ENCODE data around the gene CTDSP2. TPM values are rescaled to one million over a fixed set of nuclear protein-coding genes. Genes with fewer than 3 reads are reported as not detected.

Gene CTDSP2
- total and polyA plus RNA-seq, 2 of the 8 experiments (the other 6 are each of a cell fraction or from before 2014, with no cell fraction given): 71.3 to 91.7 TPM

- Histone ChIP-seq H3K9ac (replicated peaks in 1 of 4; ENCODE audit: extremely low read depth in 1 of 4, low read depth in 3 of 4, low read length in 3 of 4) (no peak overlapping the region), H2BK120ac (replicated peaks; ENCODE audit: low read depth, low read length) (no peak overlapping the region), H3K4ac (replicated peaks; ENCODE audit: insufficient read length, low read depth, low read length) (no peak overlapping the region), H3K79me2 (ENCODE audit: control insufficient read depth in 1 of 2, insufficient read depth in 2 of 2, low read length in 2 of 2) (no peaks in the 10 kb centered on the region), H3K4me2 (ENCODE audit: insufficient read depth in 1 of 2, low read depth in 2 of 2, low read length in 2 of 2) (no peak overlapping the region), H3K14ac (ENCODE audit: insufficient read length) (no peak overlapping the region), H4K8ac (ENCODE audit: extremely low read depth, insufficient read depth, low read length) (no peak overlapping the region), H2BK15ac (ENCODE audit: low read length) (no peak overlapping the region), H3K4me1 (replicated peaks in 1 of 4; ENCODE audit: control insufficient read depth in 3 of 4, insufficient read depth in 4 of 4, low read length in 3 of 4) (no peaks in the 10 kb centered on the region), H3K27me3 (replicated peaks in 1 of 4; ENCODE audit: control insufficient read depth in 3 of 4, extremely low read depth in 1 of 4, insufficient read depth in 3 of 4, low read length in 3 of 4) (no peaks in the 10 kb centered on the region), H4K91ac (replicated peaks; ENCODE audit: insufficient read length, low read length) (no peak overlapping the region), H4K5ac (ENCODE audit: insufficient read length, low read depth, low read length) (no peak overlapping the region), H3K36me3 (ENCODE audit: control insufficient read depth in 2 of 4, insufficient read depth in 4 of 4, low read length in 3 of 4) (0 out of 8 replicates have a peak, but pooled peaks cover 0 to 3% (median 0%) of the 10 kb centered on the region in 4 experiments), H3K23ac (ENCODE audit: insufficient read length) (no peak overlapping the region), H3K23me2 (ENCODE audit: low read depth, low read length) (no peaks in the 10 kb centered on the region), H3K27ac (ENCODE audit: low read depth, low read length) (no peak overlapping the region), H3K9me3 (ENCODE audit: insufficient read depth in 2 of 2, low read depth in 1 of 2, low read length in 1 of 2) (no peaks in the 10 kb centered on the region), H4K20me1 (replicated peaks in 1 of 2; ENCODE audit: control insufficient read depth in 1 of 2, insufficient read depth in 2 of 2, low read length in 2 of 2) (no peaks in the 10 kb centered on the region), H3K18ac (ENCODE audit: extremely low read depth, low read length) (no peak overlapping the region), H2AK5ac (ENCODE audit: low read depth, low read length) (no peak overlapping the region), H2BK5ac (ENCODE audit: low read depth, low read length) (no peak overlapping the region), H3K79me1 (ENCODE audit: low read depth, low read length) (no peaks in the 10 kb centered on the region), H2BK20ac (ENCODE audit: low read length) (no peak overlapping the region), H2AFZ (ENCODE audit: low read length) (no peak overlapping the region), H3K4me3 (ENCODE audit: extremely low read depth in 1 of 4, insufficient read depth in 2 of 4, low read depth in 3 of 4, low read length in 4 of 4) (no peak overlapping the region), H3K56ac (replicated peaks; ENCODE audit: insufficient read length, low read depth, low read length) (no peak overlapping the region), H2BK12ac (ENCODE audit: low read depth, low read length) (peak overlapping the region; percentile 51; the same call in 1 of the 2 replicates)
- 91% methylated on average over 16 of the region's 17 CpGs; no CpG with 5 or more reads in 1 of the 2 experiments for WGBS, 2 experiments (ENCODE audit: extremely low coverage in 1 of 2, insufficient coverage in 1 of 2, insufficient read length in 1 of 2, insufficient replicate concordance in 2 of 2, low coverage in 1 of 2, low lambda C conversion rate in 2 of 2, missing lambda C conversion rate in 1 of 2)
- ChIA-PET CTCF (ENCODE audit: partially characterized antibody) (interaction anchor here (1.0 to 10.4 kb wide), 12 partner anchors 8 to 91 kb away, joined by 3 to 146 read pairs (median 8); partner anchors contain the start of gene TSFM), POLR2A (ENCODE audit: partially characterized antibody) (interaction anchor here (0.8 to 9.6 kb wide), 8 partner anchors 8 to 32 kb away, joined by 3 to 71 read pairs (median 6); partner anchors contain the start of genes CTDSP2 and TSFM)
- DNase-seq (ENCODE audit: low read depth in 1 of 2, low spot score in 2 of 2) (no peak), FAIRE-seq (no peak)
- no peak for TF ChIP-seq KDM4A (IDR thresholded peaks at IDR 0.05; ENCODE audit: low read depth, low read length, severe bottlenecking)
- no peak for TF ChIP-seq SUZ12 (IDR thresholded peaks at IDR 0.05; ENCODE audit: low read length)
- TF ChIP-seq EGR1 (IDR thresholded peaks at IDR 0.05; ENCODE audit: borderline replicate concordance, low read depth, low read length): no peak
- no peak for TF ChIP-seq SIRT6 (IDR thresholded peaks at IDR 0.05; ENCODE audit: low read length)
- TF ChIP-seq SIX5 (IDR thresholded peaks at IDR 0.05; ENCODE audit: low read depth, low read length): no peak
- no peak for TF ChIP-seq BCL11A (IDR thresholded peaks at IDR 0.05; ENCODE audit: low read depth in 2 of 2, low read length in 2 of 2)
- TF ChIP-seq CTCF (IDR thresholded peaks at IDR 0.05; ENCODE audit: control extremely low read depth in 1 of 3, insufficient read depth in 1 of 3, low read depth in 1 of 3, low read length in 3 of 3): peak in 1 of 3 experiments; percentile 5; a peak in 1 of 4 replicates
- peak in 1 of 2 experiments; percentile 41; a peak in 2 of 4 replicates for TF ChIP-seq RAD21 (IDR thresholded peaks at IDR 0.05 in 1 of 2, conservative IDR thresholded peaks at IDR 0.05 in 1 of 2; ENCODE audit: low read depth in 2 of 2, low read length in 2 of 2)
- TF ChIP-seq CBX8 (IDR thresholded peaks at IDR 0.05; ENCODE audit: borderline replicate concordance, low read depth, low read length): no peak
Observed at GRCh38 chr12:57813971-57814772, 32.4 kb downstream of the CTDSP2 start.

Measured in H1 (cell line).